GM21825 (cell line): ENCODE data around the gene PLP2.

ENCODE experiments used
- ATAC-seq: cut with Tn5 transposase; IDR thresholded peaks from one replicate; pipeline ENCODE4 v1.9.1; 2021; ENCODE audit warnings: mild to moderate bottlenecking, moderate library complexity; ENCODE audit not compliant: unreplicated experiment

PLP2 gene

GRCh38 chrX:49186125-49187027 lies 14.7 kb downstream of the PLP2 start, which contains the start of gene PRICKLE3:
TSS of gene PRICKLE3 (minus strand) at chrX:49186373. CDS start at chrX:49186297, 76 bp downstream.
- ATAC-seq = no peak

- ATAC-seq = no peak
These were observed 15.3 kb downstream of the PLP2 start for GRCh38 chrX:49187028-49187394.

GRCh38 chrX:49187526-49187925 lies 15.8 kb downstream of the PLP2 start:
- no peak for ATAC-seq

GRCh38 chrX:49188468-49189076 lies 16.9 kb downstream of the PLP2 start:
- ATAC-seq = no peak

GRCh38 chrX:49189606-49190005 lies 17.9 kb downstream of the PLP2 start:
- no peak for ATAC-seq

DNA sequence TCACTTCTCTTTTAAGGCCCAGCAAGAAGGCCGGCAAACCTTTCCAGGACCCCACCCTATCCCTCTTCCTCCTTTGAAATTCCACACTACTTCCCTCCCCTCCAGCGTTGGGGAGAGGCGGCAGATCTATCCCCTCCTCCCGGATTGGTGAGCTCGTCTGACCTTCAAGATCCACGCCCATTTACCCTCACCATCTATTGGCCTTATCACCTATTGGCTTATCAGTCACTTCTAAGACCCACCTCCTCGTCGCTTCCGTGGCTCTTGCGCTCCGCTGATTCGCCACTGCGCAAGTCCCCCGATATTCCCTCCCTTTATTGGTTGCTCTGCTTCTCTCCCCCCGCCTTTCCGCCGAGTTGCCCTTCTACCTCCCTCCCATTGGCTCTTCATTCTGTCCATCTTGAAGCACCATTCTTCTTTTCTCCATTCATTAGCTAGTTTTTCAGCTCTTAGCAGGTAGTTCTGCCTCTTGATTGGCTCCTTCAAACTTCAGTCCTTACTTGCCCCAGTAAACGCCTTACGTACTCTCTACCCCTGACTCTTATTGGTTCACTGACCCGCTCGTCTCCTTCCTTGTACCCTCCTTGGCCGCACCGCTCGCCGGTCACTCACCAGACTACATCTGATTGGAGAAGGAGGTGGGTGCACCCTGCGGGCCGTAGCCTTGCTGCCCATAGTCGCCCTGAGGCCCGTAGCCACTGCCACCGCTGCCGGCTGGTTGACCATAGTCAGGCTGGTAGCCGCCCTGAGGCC lies 19.3 kb downstream of the PLP2 start:
- ATAC-seq = peak; percentile 87

- ATAC-seq = peak; percentile 15
These were observed 19.9 kb downstream of the PLP2 start for GRCh38 chrX:49191574-49192011.

DNA sequence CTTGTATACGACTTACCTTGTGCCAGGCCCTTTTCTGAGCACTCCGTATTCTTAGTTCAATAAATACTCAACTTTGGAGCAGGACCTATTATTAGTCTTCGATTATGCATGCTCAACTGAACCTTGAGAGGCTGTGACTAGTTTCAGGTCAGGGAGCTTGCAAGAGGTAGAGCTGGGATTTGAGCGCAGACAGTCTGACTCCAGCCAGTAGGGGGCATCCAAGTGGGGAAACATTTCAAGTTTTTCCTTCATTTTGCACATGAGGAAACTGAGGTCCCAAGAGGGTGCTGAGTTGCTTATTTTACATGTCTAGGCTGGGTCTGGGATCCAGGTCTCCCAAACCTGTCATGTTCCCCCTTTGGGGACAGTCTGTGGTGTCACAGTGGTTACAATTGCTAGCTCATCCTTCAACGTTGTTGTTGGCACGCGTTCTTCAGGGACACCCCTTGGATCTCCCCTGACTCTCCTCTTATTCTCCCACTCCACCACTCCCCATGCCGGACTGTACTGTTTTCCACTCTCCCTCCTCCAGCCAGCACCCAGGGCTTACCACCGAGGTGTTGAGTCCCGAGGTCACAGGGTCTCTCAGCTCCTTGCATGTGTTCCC lies 21.1 kb downstream of the PLP2 start:
- ATAC-seq = no peak

DNA sequence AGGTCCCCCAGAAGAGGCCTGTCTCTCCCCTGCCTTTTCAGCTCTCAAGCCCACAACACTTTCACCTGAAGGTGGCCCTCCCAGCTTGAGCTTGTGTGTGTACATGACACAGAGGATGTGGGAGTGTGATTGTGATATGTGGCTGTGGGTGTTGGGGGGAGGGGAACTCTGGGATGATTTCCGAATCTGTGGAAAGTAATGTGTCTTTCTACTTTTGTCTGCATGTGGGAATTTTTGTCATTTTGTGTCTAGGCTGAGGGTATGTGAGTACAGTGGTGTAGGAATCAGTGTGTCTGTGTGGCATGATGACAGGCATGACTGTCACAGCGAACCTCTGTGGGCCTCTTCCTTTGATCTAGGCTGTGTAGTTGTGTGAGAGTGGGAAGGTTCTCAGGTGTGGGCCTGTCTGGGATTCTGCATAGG lies 21.9 kb downstream of the PLP2 start:
- no peak for ATAC-seq

DNA sequence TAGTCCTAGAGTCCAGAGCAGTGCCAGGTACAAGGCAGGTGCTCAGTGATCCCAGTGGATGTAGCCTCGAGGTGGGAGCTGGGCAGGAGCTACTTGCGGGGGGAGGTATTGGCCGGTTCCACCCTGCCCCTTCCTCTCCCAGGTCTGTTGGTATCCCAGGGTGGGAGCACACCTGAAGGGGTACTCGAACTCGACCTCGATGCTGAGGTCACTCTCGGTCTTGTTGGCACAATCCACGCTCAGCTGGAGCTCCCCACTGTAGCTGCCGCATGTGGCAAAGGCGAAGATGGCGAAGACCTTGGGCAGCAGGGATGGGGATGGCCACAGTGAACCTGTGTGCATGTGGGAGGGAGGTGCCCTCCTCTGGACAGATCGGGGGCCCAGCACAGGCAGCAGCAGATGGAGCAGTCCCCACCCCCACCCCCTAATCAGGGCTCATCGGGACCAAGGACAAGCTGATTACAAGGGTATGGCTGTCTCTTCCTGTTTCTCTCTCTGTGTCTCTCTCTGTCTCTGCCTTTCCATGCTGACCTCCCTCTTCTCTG lies 25.9 kb downstream of the PLP2 start:
- no peak for ATAC-seq

DNA sequence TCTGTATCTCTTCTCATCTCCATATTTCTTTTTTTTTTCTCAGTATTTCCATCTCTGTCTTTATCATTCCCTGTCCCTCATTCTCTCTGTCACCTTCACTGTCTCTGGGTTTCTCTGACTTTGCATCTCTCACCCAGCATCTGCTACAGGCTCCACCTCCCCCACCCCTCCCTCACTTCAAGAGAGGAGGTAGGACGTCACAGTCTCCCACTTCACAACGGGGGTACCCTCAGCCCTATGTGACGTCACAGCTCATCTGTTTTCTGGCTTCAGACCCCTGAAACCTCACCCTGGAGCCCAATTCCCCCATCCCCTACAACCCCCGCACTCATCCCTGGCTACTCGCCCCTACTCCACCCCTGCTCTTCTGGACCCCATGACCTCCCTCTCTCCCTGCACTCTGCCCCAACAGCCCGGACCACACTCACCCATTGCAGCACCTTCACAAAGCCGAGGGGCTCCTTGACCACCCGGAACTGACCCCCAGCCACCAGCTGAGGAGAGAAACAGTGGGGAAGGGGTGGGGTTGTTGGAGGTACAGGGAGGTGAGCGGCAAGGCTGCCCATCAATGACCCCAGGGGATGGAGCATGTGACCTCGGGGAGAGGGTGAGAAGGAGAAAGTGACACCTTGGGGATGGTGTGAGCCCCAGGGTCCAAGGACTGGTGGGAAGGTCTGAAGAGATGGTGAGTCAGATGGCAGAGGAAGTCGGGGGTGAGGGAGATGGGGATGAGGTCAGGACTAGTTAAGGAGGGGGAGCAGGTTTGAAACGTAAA lies 27.0 kb downstream of the PLP2 start:
- ATAC-seq = no peak

- ATAC-seq = no peak
These were observed 27.6 kb downstream of the PLP2 start for GRCh38 chrX:49199315-49199595.

GRCh38 chrX:49199906-49200771 lies 28.4 kb downstream of the PLP2 start, which contains the start of gene SYP:
TSS of gene SYP (minus strand) at chrX:49200193. CDS start at chrX:49200186, 7 bp downstream.
- peak; percentile 94 for ATAC-seq

GRCh38 chrX:49202022-49202421 lies 30.3 kb downstream of the PLP2 start:
- no peak for ATAC-seq

DNA sequence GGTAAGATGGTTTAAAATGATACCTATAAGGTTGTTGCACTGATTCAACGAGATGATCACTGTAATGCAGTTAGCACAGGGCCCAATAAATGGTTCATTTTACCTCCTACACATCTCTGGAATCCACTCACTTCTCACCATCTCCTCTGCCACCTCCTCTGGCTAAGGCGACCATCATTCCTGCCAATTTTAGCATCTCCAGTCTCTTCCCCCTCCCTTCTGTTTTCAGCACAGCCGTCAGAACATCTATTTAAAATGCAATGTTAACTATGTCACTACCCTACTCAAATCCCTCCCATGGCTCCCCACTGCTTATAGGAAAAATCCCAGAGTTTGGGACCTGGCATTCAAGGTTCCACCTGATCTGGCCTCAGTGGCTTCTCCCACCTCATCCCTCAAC lies 31.8 kb downstream of the PLP2 start:
- ATAC-seq = no peak

GRCh38 chrX:49204017-49204416 lies 32.3 kb downstream of the PLP2 start:
- ATAC-seq = no peak

DNA sequence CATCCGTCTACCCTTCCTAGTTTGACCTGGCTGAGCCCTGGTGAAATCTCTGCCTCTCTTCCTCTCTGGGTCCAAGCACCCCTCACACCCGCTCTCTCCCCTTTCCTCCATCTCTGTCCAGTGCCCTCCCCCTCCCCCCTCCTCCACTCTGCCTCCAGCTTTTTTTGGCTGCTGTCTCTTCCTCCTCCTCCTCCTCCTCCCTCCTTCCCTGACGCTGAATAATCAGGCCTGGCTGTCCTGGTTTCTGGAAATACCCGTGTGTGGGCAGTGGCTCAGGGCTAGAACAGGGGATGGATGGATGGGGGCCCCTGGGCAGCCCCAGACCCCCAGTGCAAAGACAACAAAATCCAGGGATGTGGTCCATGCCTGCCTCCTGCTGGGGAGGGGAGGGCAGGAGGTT lies 33.0 kb downstream of the PLP2 start:
- no peak for ATAC-seq

DNA sequence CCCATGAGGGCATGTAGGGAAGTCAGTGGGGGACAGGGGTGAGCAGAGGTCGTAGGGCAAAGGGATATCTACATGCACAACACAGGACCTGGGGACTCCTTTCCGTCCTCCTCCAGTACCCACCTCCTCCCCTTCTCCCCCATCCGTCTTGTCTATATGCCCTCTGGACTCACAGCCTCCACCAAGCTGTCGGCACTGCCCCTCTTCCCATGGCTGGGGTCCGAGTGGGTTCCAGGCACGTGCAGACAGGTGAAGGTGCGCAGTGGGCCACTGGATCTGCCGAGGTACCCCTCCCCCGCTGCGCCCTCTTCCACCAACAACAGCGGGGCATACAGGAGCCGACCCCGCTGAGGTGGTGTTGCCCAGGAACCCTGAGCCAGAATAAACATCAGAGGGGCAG lies 33.7 kb downstream of the PLP2 start:
- no peak for ATAC-seq

DNA sequence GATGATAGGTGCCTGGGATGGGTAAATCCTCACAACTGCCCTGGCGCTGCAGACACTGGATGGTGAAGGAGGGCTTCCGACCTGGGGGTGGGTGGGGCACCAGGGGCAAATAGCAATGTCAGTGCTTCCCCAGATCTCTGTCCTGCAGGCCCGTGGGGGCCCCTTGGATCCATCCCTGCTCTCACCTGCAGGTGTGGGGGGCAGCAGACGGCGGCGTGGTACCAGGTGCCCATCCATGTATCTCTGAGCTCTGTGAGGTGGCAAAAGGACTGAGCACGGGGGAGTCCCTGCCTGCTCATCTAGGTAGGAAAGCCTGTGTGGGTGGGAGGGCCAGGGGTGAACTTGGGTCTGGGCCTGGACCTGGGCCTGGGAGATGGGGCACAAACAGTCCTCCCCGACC lies 34.8 kb downstream of the PLP2 start:
- no peak for ATAC-seq
